Choroid plexus epithelial cell (primary cell): ENCODE measurements around the gene HEATR5A.
"Not testable (repeated sequence)": the region's sequence is repeated elsewhere in the genome, so short reads cannot be mapped to it uniquely, and the experiment has no call there.

Source experiments
- DNase-seq: peaks from one replicate; pipeline ENCODE4 v3.0.0-alpha.2; 2010; ENCODE audit warnings: low read depth
- H3K4me3 ChIP-seq: 2 replicates; pipeline ENCODE4 v1.5.1; 2011; ENCODE audit warnings: low read depth, mild to moderate bottlenecking, control low read depth, low read length, moderate library complexity
- TF ChIP-seq, protein P1 (sequence below): conservative IDR thresholded peaks from 2 replicates; pipeline ENCODE4 v1.5.1; 2011; ENCODE audit warnings: low read depth, mild to moderate bottlenecking, control low read depth, inconsistent platforms, low read length, moderate library complexity

HEATR5A gene

GRCh38 chr14:31391473-31391872, 28.9 kb downstream of the HEATR5A start:
- H3K4me3 ChIP-seq: no peak overlapping the region
- TF ChIP-seq, protein P1, sequence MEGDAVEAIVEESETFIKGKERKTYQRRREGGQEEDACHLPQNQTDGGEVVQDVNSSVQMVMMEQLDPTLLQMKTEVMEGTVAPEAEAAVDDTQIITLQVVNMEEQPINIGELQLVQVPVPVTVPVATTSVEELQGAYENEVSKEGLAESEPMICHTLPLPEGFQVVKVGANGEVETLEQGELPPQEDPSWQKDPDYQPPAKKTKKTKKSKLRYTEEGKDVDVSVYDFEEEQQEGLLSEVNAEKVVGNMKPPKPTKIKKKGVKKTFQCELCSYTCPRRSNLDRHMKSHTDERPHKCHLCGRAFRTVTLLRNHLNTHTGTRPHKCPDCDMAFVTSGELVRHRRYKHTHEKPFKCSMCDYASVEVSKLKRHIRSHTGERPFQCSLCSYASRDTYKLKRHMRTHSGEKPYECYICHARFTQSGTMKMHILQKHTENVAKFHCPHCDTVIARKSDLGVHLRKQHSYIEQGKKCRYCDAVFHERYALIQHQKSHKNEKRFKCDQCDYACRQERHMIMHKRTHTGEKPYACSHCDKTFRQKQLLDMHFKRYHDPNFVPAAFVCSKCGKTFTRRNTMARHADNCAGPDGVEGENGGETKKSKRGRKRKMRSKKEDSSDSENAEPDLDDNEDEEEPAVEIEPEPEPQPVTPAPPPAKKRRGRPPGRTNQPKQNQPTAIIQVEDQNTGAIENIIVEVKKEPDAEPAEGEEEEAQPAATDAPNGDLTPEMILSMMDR: no peak
- DNase-seq: no peak

GRCh38 chr14:31389946-31390345, 30.4 kb downstream of the HEATR5A start:
- no peak for DNase-seq
- TF ChIP-seq, protein P1: no peak
- H3K4me3 ChIP-seq: no peak overlapping the region

DNA sequence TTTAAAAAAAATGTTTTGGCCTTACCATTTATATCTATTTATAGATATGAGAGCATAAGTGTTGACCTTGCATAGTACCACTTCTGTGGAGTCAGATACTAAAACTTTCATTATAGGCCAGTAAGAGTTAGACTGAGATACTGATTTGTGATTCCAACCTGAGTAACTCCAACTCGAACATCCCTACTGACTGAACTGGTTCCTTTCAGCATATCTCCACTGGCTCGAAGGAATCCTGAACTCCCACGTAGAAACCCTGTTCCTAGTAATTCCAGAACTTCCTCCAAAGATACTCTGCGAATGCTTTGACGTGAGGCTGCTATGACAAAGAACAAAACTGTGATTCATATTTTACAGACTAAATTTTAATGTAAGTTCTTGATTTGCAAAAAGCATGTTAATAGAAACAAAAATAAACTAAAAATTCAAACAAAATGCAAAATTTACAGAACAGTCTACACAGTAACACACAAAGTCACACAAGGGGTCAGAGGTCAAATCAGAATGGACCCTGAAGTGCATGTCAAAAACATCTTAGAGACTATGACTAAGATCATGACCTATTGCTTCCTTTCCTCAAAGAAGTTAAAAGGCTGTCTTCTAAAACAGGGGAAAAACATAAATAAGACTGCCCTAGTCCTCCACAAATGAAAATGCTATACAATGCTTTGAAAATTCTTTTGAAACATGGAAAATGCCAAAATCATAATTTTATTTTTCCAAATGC, 31.5 kb downstream of the HEATR5A start:
- TF ChIP-seq, protein P1: no peak
- DNase-seq: peak; percentile 71

GRCh38 chr14:31387091-31387490, 33.3 kb downstream of the HEATR5A start:
- DNase-seq: no peak
- TF ChIP-seq, protein P1: peak; percentile 13
- no peak overlapping the region for H3K4me3 ChIP-seq

More for the DNA sequence above, 31.5 kb downstream of the HEATR5A start:
- no peak overlapping the region for H3K4me3 ChIP-seq

DNA sequence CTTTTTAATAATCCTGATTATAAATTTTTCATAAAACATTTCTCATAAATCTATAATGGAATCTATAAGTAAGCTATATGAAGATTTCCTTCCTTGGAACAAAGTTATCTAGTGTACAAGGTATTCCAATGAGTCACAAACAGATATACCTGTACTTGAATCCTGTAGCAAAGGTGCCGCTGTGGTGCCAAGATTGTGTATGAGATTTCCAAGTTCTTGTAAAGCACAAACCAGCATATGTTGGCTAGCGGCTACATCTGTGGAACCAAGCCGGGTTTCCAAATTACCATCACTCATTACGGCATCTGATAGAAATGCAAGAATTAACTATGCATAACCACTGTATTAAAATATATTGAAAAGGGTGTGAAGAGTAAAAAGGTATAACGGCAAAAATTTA, 34.1 kb downstream of the HEATR5A start:
- DNase-seq: no peak
- no peak overlapping the region for H3K4me3 ChIP-seq
- TF ChIP-seq, protein P1: no peak

- TF ChIP-seq, protein P1: no peak
- no peak overlapping the region for H3K4me3 ChIP-seq
- no peak for DNase-seq
These were observed 38.1 kb downstream of the HEATR5A start for GRCh38 chr14:31382221-31382620.

DNA sequence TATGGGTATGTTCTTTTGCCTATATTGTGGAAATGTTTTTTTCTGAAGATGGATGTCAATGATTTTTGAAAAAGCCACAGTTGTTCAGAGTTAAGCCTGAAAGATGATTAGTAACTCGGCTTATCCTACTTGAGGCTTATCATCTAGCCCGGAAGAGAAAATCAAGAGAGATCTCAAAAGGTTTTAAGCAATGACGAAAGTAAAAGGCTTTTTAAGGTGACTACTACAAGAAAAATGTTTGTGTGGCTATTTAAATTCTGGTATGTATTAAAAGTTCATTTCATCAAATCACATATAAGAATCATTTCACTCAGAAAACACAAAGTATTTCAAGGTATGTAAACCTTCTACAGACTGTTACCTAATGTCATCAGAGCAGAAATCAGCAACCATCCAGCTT, 40.2 kb downstream of the HEATR5A start:
- TF ChIP-seq, protein P1: no peak
- H3K4me3 ChIP-seq: no peak overlapping the region
- peak; percentile 11 for DNase-seq

GRCh38 chr14:31379125-31379947, 41.0 kb downstream of the HEATR5A start:
- H3K4me3 ChIP-seq, DNase-seq: not testable (repeated sequence)
